WI38 (cell line): ENCODE data around the gene KIFC1.

ENCODE experiments used
- H3K4me3 ChIP-seq: 2 replicates; pipeline ENCODE4 v1.5.1; 2011; ENCODE audit warnings: low read depth, mild to moderate bottlenecking, control low read depth, low read length
- CTCF ChIP-seq: IDR thresholded peaks from 2 replicates; pipeline ENCODE4 v1.5.1; 2012; ENCODE audit warnings: low read depth, mild to moderate bottlenecking, control low read depth, low read length

The KIFC1 gene

GRCh38 chr6:33412140-33413009, 20.8 kb downstream of the KIFC1 start:
- H3K4me3 ChIP-seq, result peak overlapping the region; percentile 83
- no peak for TF ChIP-seq CTCF

- no peak for TF ChIP-seq CTCF
Measured at GRCh38 chr6:33413241-33414120, 21.9 kb downstream of the KIFC1 start.

GRCh38 chr6:33414592-33415271, 23.1 kb downstream of the KIFC1 start:
- peak; percentile 45; the same call in 1 of the 2 replicates for TF ChIP-seq CTCF
- no peak overlapping the region for H3K4me3 ChIP-seq

More at GRCh38 chr6:33413241-33414120, 21.9 kb downstream of the KIFC1 start:
- H3K4me3 ChIP-seq, result no peak overlapping the region

- no peak for TF ChIP-seq CTCF
- peak overlapping the region; percentile 66 for H3K4me3 ChIP-seq
Measured at GRCh38 chr6:33415831-33416230, 24.2 kb downstream of the KIFC1 start.

- H3K4me3 ChIP-seq, result peak overlapping the region; percentile 66
- no peak for TF ChIP-seq CTCF
Measured at GRCh38 chr6:33416386-33417127, 24.9 kb downstream of the KIFC1 start.

GRCh38 chr6:33417128-33417902, 25.7 kb downstream of the KIFC1 start:
- no peak for TF ChIP-seq CTCF
- peak overlapping the region; percentile 66 for H3K4me3 ChIP-seq
